H1 (cell line): ENCODE data around the gene PARD3. TPM values are rescaled to one million over a fixed set of nuclear protein-coding genes. Genes with fewer than 3 reads are reported as not detected.

Source experiments
- CTCF ChIA-PET: fragments of 300-600 bp; sonication (Branson Sonifier 250); formaldehyde crosslinking; loops from one replicate; lab custom pipeline; 2021; ENCODE audit not compliant: partially characterized antibody; lab: Charles Lee
- POLR2A ChIA-PET: fragments of 300-600 bp; sonication (Branson Sonifier 250); formaldehyde crosslinking; loops from one replicate; lab custom pipeline; 2021; ENCODE audit warnings: inconsistent platforms; ENCODE audit not compliant: partially characterized antibody; lab: Charles Lee
- DNase-seq, 2 experiments: peaks; one replicate each; pipeline versions ENCODE4 v3.0.0 to v3.0.0-alpha.2; 2010 to 2022; ENCODE audit warnings: low spot score in 2 of 2, low read depth in 1 of 2, mixed read lengths in 1 of 2
- FAIRE-seq: peaks from 2 replicates; lab custom pipeline; 2011; peaks lifted over from hg19 to GRCh38; lab: Jason Lieb, UNC
- H2AFZ ChIP-seq: 2 replicates; pipeline ENCODE4 v1.8.1; 2012; ENCODE audit warnings: low read length, inconsistent platforms
- H2AK5ac ChIP-seq: 2 replicates; pipeline ENCODE4 v1.6.1; 2013; ENCODE audit warnings: low read depth, low read length
- H2BK120ac ChIP-seq: replicated peaks from 2 replicates; pipeline ENCODE3; 2013; ENCODE audit warnings: low read depth, low read length, inconsistent platforms
- H2BK12ac ChIP-seq: 2 replicates; pipeline ENCODE4 v1.6.1; 2013; ENCODE audit warnings: low read depth, low read length
- H2BK15ac ChIP-seq: 2 replicates; pipeline ENCODE4 v1.6.1; 2013; ENCODE audit warnings: low read length
- H2BK20ac ChIP-seq: 2 replicates; pipeline ENCODE4 v1.6.1; 2013; ENCODE audit warnings: low read length
- H2BK5ac ChIP-seq: 2 replicates; pipeline ENCODE4 v1.6.1; 2013; ENCODE audit warnings: low read depth, low read length
- H3K14ac ChIP-seq: 2 replicates; pipeline ENCODE4 v1.6.1; 2013; ENCODE audit warnings: inconsistent platforms; ENCODE audit not compliant: insufficient read length
- H3K18ac ChIP-seq: 2 replicates; pipeline ENCODE4 v1.6.1; 2013; ENCODE audit warnings: low read length; ENCODE audit errors: extremely low read depth
- H3K23ac ChIP-seq: 2 replicates; pipeline ENCODE4 v1.6.1; 2013; ENCODE audit warnings: inconsistent platforms; ENCODE audit not compliant: insufficient read length
- H3K23me2 ChIP-seq: 2 replicates; pipeline ENCODE4 v1.6.1; 2013; ENCODE audit warnings: low read depth, low read length
- H3K27ac ChIP-seq: 2 replicates; pipeline ENCODE4 v1.6.1; 2011; ENCODE audit warnings: low read depth, low read length, inconsistent platforms
- H3K27me3 ChIP-seq, 4 experiments: replicated peaks in 1 of 4; 1 replicate in 1 of 4; 2 replicates in 3 of 4; pipeline versions ENCODE4 v1.6.1 to v1.8.1; 2011 to 2013; ENCODE audit warnings: low read length in 3 of 4, mild to moderate bottlenecking in 3 of 4, inconsistent platforms in 2 of 4, mixed read lengths in 2 of 4, moderate library complexity in 1 of 4; ENCODE audit not compliant: control insufficient read depth in 3 of 4, insufficient read depth in 3 of 4; ENCODE audit errors: extremely low read depth in 1 of 4
- H3K36me3 ChIP-seq, 4 experiments: 2 replicates each; pipeline versions ENCODE4 v1.6.1 to v1.8.1; 2011 to 2013; ENCODE audit warnings: mild to moderate bottlenecking in 4 of 4, low read length in 3 of 4, moderate library complexity in 2 of 4, control low read depth in 1 of 4, inconsistent platforms in 1 of 4; ENCODE audit not compliant: insufficient read depth in 4 of 4, control insufficient read depth in 2 of 4
- H3K4ac ChIP-seq: replicated peaks from 2 replicates; pipeline ENCODE3; 2013; ENCODE audit warnings: low read length, low read depth, mixed read lengths, inconsistent platforms; ENCODE audit not compliant: insufficient read length
- H3K4me1 ChIP-seq, 4 experiments: replicated peaks in 1 of 4; 1 replicate in 1 of 4; 2 replicates in 3 of 4; pipeline versions ENCODE4 v1.6.1 to v1.8.1; 2011 to 2013; ENCODE audit warnings: low read length in 3 of 4, inconsistent platforms in 2 of 4, mixed read lengths in 1 of 4; ENCODE audit not compliant: insufficient read depth in 4 of 4, control insufficient read depth in 3 of 4
- H3K4me2 ChIP-seq, 2 experiments: 2 replicates each; pipeline versions ENCODE4 v1.6.1 to v1.8.1; 2011 to 2013; ENCODE audit warnings: low read depth in 2 of 2, low read length in 2 of 2, control low read depth in 1 of 2, inconsistent platforms in 1 of 2, mild to moderate bottlenecking in 1 of 2; ENCODE audit not compliant: insufficient read depth in 1 of 2
- H3K4me3 ChIP-seq, 4 experiments: fragments of 200-600, 300-600 bp in 1 of 4; sonication (generic), shearing (Covaris generic), sonication (Bioruptor Twin) in 1 of 4; 2 replicates each; pipeline versions ENCODE4 v1.5.1 to v1.8.1; 2011 to 2016; ENCODE audit warnings: low read length in 4 of 4, low read depth in 3 of 4, control low read depth in 2 of 4, inconsistent platforms in 2 of 4, mild to moderate bottlenecking in 2 of 4, mixed read lengths in 1 of 4, moderate library complexity in 1 of 4; ENCODE audit not compliant: insufficient read depth in 2 of 4; ENCODE audit errors: extremely low read depth in 1 of 4
- H3K56ac ChIP-seq: replicated peaks from 2 replicates; pipeline ENCODE3; 2013; ENCODE audit warnings: low read depth, mild to moderate bottlenecking, mixed read lengths, low read length, inconsistent platforms; ENCODE audit not compliant: insufficient read length
- H3K79me1 ChIP-seq: 2 replicates; pipeline ENCODE4 v1.6.1; 2013; ENCODE audit warnings: low read depth, low read length, control low read depth
- H3K79me2 ChIP-seq, 2 experiments: 2 replicates each; pipeline versions ENCODE4 v1.6.1 to v1.8.1; 2012 to 2013; ENCODE audit warnings: low read length in 2 of 2, mild to moderate bottlenecking in 2 of 2, inconsistent platforms in 1 of 2; ENCODE audit not compliant: insufficient read depth in 2 of 2, control insufficient read depth in 1 of 2
- H3K9ac ChIP-seq, 4 experiments: replicated peaks in 1 of 4; 1 replicate in 1 of 4; 2 replicates in 3 of 4; pipeline versions ENCODE4 v1.6.1 to v1.8.1; 2011 to 2013; ENCODE audit warnings: low read depth in 3 of 4, low read length in 3 of 4, control low read depth in 2 of 4, mild to moderate bottlenecking in 2 of 4, moderate library complexity in 2 of 4, inconsistent platforms in 1 of 4; ENCODE audit errors: extremely low read depth in 1 of 4
- H3K9me3 ChIP-seq, 2 experiments: 2 replicates each; pipeline versions ENCODE4 v1.6.1 to v1.8.1; 2012 to 2013; ENCODE audit warnings: mild to moderate bottlenecking in 2 of 2, moderate library complexity in 2 of 2, control low read depth in 1 of 2, inconsistent platforms in 1 of 2, low read depth in 1 of 2, low read length in 1 of 2, mixed read lengths in 1 of 2; ENCODE audit not compliant: insufficient read depth in 2 of 2
- H4K20me1 ChIP-seq, 2 experiments: replicated peaks in 1 of 2; 2 replicates each; pipeline versions ENCODE3 to v1.8.1; 2011 to 2013; ENCODE audit warnings: inconsistent platforms in 2 of 2, low read length in 2 of 2, mild to moderate bottlenecking in 1 of 2; ENCODE audit not compliant: insufficient read depth in 2 of 2, control insufficient read depth in 1 of 2
- H4K5ac ChIP-seq: 2 replicates; pipeline ENCODE4 v1.6.1; 2013; ENCODE audit warnings: low read length, low read depth, mixed read lengths, inconsistent platforms; ENCODE audit not compliant: insufficient read length
- H4K8ac ChIP-seq: 2 replicates; pipeline ENCODE4 v1.8.0; 2013; ENCODE audit warnings: mild to moderate bottlenecking, moderate library complexity, low read length, inconsistent platforms; ENCODE audit not compliant: insufficient read depth; ENCODE audit errors: extremely low read depth
- H4K91ac ChIP-seq: replicated peaks from 2 replicates; pipeline ENCODE3; 2013; ENCODE audit warnings: low read length, mixed read lengths, inconsistent platforms; ENCODE audit not compliant: insufficient read length
- CBX5 ChIP-seq: fragments of 300-800, 300-1000 bp; sonication (generic); IDR thresholded peaks from 2 replicates; pipeline ENCODE4 v1.7.1; 2016; ENCODE audit warnings: antibody characterized with exemption, low read length, low read depth
- CHD2 ChIP-seq: IDR thresholded peaks from 2 replicates; pipeline ENCODE4 v1.6.1; 2012; ENCODE audit warnings: low read length, improper control_type of control experiment
- CTBP2 ChIP-seq: IDR thresholded peaks from 2 replicates; pipeline ENCODE4 v1.7.0; 2011; ENCODE audit warnings: borderline replicate concordance, mild to moderate bottlenecking, moderate library complexity, mixed read lengths, low read length; ENCODE audit not compliant: insufficient read depth, insufficient read length
- EP300 ChIP-seq, 2 experiments: IDR thresholded peaks; 1 replicate in 1 of 2; 2 replicates in 1 of 2; pipeline ENCODE4 v1.6.1; 2011 to 2012; ENCODE audit warnings: low read depth in 2 of 2, low read length in 2 of 2, mild to moderate bottlenecking in 2 of 2, borderline replicate concordance in 1 of 2, inconsistent platforms in 1 of 2, moderate library complexity in 1 of 2
- HDAC2 ChIP-seq, 2 experiments: fragments of 300-600 bp in 1 of 2; sonication (generic) in 1 of 2; IDR thresholded peaks; 2 replicates each; pipeline ENCODE4 v1.6.1; 2011 to 2012; ENCODE audit warnings: low read depth in 2 of 2, low read length in 2 of 2, mild to moderate bottlenecking in 2 of 2, moderate library complexity in 2 of 2, borderline replicate concordance in 1 of 2, inconsistent platforms in 1 of 2
- RBBP5 ChIP-seq: IDR thresholded peaks from 2 replicates; pipeline ENCODE4 v1.7.1; 2012; ENCODE audit warnings: low read depth, mild to moderate bottlenecking, inconsistent platforms, low read length, moderate library complexity, borderline replicate concordance
- RXRA ChIP-seq: IDR thresholded peaks from 2 replicates; pipeline ENCODE4 v1.6.1; 2011; ENCODE audit warnings: low read depth, mild to moderate bottlenecking, low read length, moderate library complexity; ENCODE audit not compliant: insufficient read depth
- SIX5 ChIP-seq: IDR thresholded peaks from 2 replicates; pipeline ENCODE4 v1.6.1; 2011; ENCODE audit warnings: mild to moderate bottlenecking, low read depth, low read length
- SP2 ChIP-seq: IDR thresholded peaks from 2 replicates; pipeline ENCODE4 v1.6.1; 2012; ENCODE audit warnings: mild to moderate bottlenecking, low read length, inconsistent platforms
- TBP ChIP-seq: IDR thresholded peaks from 2 replicates; pipeline ENCODE4 v1.6.1; 2011; ENCODE audit warnings: low read depth, low read length, improper control_type of control experiment
- WGBS, 2 experiments: shearing (Covaris generic) in 1 of 2; methylation state at CpG; one replicate each; pipeline versions ENCODE4 v1.1.6 to v1.1.7; 2013 to 2015; ENCODE audit warnings: low lambda C conversion rate in 2 of 2, mixed read lengths in 2 of 2, inconsistent platforms in 1 of 2, low coverage in 1 of 2, missing lambda C conversion rate in 1 of 2; ENCODE audit not compliant: insufficient replicate concordance in 2 of 2, insufficient coverage in 1 of 2, insufficient read length in 1 of 2; ENCODE audit errors: extremely low coverage in 1 of 2, missing lambda C conversion rate in 1 of 2; 5-methylcytosine and 5-hydroxymethylcytosine counted together
- polyA plus RNA-seq, 7 experiments: library from polyadenylated mRNA; depleted of rRNA in 3 of 7; stranded (reverse) in 5 of 7; unstranded in 2 of 7; fragments of >200 nt in 5 of 7; fragments of 200-250 nt in 2 of 7; gene quantifications; 1 replicate in 5 of 7; 2 replicates in 1 of 7; 4 replicates in 1 of 7; pipeline versions ENCODE4 v1.2.1 to v1.2.3, GENCODE V29; 2011 to 2013; ENCODE audit warnings: missing spikeins in 2 of 7, mixed read lengths in 2 of 7
- total RNA-seq: library from RNA; stranded (reverse); fragmentation: NEBNext Ultra II Directional; extraction: Animal tissue kit (Norgen Biotek cat#: 25700); gene quantifications from 2 replicates; pipeline ENCODE4 v1.2.1, GENCODE V29; 2021

Gene PARD3
- total and polyA plus RNA-seq, 2 of the 8 experiments (the other 6 are each of a cell fraction or from before 2014, with no cell fraction given): 19.7 to 49.1 TPM

DNA sequence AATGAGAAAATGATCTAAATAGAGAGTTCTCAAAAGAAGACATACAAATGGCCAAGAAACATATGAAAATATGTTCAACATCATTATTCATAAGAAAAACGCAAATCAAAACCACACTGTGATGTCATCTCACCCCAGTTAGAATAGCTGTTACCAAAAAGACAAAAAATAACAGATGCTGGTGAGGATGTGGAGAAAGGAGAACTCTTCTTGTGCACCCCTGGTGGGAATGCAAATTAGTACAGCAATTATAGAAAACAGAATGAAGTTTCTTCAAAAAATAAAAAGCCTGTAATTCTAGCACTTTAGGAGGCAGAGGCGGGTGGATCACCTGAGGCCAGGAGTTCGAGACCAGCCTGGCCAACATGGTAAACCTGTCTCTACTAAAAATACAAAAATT lies 199.3 kb downstream of the PARD3 start:
- no peak for TF ChIP-seq CTBP2
- no peak for TF ChIP-seq SIX5
- TF ChIP-seq EP300 (IDR thresholded peaks at IDR 0.05; ENCODE audit: borderline replicate concordance in 1 of 2, low read depth in 2 of 2, low read length in 2 of 2): no peak
- TF ChIP-seq SP2: no peak
- TF ChIP-seq RXRA: no peak
- TF ChIP-seq HDAC2 (IDR thresholded peaks at IDR 0.05; ENCODE audit: borderline replicate concordance in 1 of 2, low read depth in 2 of 2, low read length in 2 of 2): no peak
- TF ChIP-seq RBBP5: no peak
- no peak for TF ChIP-seq CBX5
- TF ChIP-seq TBP: no peak
- TF ChIP-seq CHD2: no peak
- TF ChIP-seq, all 59 proteins: peak for 0

More for the DNA sequence above, 199.3 kb downstream of the PARD3 start:
- no peak overlapping the region for H3K4me3 ChIP-seq
- DNase-seq (no peak), FAIRE-seq (no peak)
- H2BK12ac ChIP-seq: no peak overlapping the region
- no peak overlapping the region for H3K9ac ChIP-seq
- H3K27ac ChIP-seq: no peak overlapping the region
- CTCF ChIA-PET: interaction anchor here (1.0 to 1.3 kb wide), 3 partner anchors 9 to 22 kb away, joined by 3 to 5 read pairs (median 3); no protein-coding TSS in a partner anchor
- H3K4ac ChIP-seq: no peak overlapping the region
- H3K23ac ChIP-seq: no peak overlapping the region
- no peak overlapping the region for H3K4me2 ChIP-seq
- no peak overlapping the region for H4K5ac ChIP-seq
- H2AK5ac ChIP-seq: no peak overlapping the region
- no peak overlapping the region for H4K91ac ChIP-seq
- peaks cover 0 to 6% (median 2%) of the 10 kb centered on the region in 4 experiments; a peak in 2 of 7 replicates for H3K4me1 ChIP-seq
- H4K8ac ChIP-seq: no peak overlapping the region
- no peak overlapping the region for H3K18ac ChIP-seq
- H2BK15ac ChIP-seq: no peak overlapping the region
- H2AFZ ChIP-seq: no peak overlapping the region
- no peak overlapping the region for H2BK5ac ChIP-seq
- H3K27me3 ChIP-seq: no peaks in the 10 kb centered on the region
- H3K14ac ChIP-seq: no peak overlapping the region
- POLR2A ChIA-PET: no interaction called here
- peaks cover 0 to 55% of the 10 kb centered on the region in 2 experiments; a peak in 2 of 4 replicates for H3K79me2 ChIP-seq
- no peak overlapping the region for H2BK20ac ChIP-seq
- no peak overlapping the region for H2BK120ac ChIP-seq
- no peaks in the 10 kb centered on the region for H3K79me1 ChIP-seq
- H3K23me2 ChIP-seq: no peaks in the 10 kb centered on the region
- H3K56ac ChIP-seq: no peak overlapping the region
- no peaks in the 10 kb centered on the region for H3K36me3 ChIP-seq
- 84% methylated on average over 3 of the region's 3 CpGs; no CpG with 5 or more reads in 1 of the 2 experiments for WGBS, 2 experiments
- no peaks in the 10 kb centered on the region for H3K9me3 ChIP-seq
- no peaks in the 10 kb centered on the region for H4K20me1 ChIP-seq
